HG03565 (cell line): ENCODE results near the gene NUPR1.
"Not testable (repeated sequence)": the region's sequence is repeated elsewhere in the genome, so short reads cannot be mapped to it uniquely, and the experiment has no call there.

ENCODE experiments used
- ATAC-seq: cut with Tn5 transposase; IDR thresholded peaks from one replicate; pipeline ENCODE4 v1.9.1; 2021; ENCODE audit warnings: mild to moderate bottlenecking, moderate library complexity; ENCODE audit not compliant: unreplicated experiment

NUPR1 gene

DNA sequence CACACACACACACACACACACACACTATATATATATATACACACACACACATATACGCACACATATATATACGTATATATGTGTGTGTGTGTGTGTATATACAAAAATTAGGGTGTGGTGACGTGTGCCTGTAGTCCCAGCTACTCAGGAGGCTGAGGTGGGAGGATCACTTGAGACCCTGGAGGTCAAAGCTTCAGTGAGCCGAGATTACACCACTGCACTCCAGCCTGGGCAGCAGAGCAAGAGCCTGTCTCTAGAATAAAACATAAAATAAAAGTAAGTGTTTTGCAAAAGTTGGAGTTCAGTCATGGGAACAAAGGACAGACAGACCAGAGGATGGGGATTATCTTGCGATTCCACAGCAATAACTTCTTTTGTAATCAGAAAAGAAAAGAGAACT lies 10.8 kb downstream of the NUPR1 start:
- no peak for ATAC-seq

DNA sequence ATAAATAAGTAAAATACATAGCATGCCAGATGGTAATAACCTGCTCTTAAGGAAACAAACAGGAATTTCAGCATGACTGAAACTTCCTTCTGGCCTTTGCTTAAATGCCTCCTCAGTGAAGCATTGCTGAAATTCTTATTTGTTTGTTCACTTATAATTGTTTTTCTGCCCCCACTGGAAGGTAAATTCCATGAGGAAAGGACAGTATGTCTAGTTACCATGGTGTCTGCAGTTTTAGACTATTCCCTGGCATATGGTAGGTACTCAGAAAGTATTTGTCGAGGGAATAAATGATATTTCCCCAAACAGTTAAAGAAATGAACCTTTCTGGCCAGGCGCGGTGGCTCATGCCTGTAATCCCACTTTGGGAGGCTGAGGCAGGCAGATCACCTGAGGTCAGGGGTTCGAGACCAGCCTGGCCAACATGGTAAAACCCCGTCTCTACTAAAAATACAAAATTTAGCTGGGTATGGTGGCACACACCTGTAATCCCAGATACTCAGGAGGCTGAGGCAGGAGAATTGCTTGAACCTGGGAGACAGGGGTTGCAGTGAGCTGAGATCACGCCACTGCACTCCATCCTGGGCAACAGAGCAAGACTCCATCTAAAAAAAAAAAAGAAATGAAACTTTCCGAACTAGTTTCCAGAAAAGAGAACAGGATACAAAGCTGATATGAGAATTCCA lies 11.5 kb downstream of the NUPR1 start:
- not testable (repeated sequence) for ATAC-seq

DNA sequence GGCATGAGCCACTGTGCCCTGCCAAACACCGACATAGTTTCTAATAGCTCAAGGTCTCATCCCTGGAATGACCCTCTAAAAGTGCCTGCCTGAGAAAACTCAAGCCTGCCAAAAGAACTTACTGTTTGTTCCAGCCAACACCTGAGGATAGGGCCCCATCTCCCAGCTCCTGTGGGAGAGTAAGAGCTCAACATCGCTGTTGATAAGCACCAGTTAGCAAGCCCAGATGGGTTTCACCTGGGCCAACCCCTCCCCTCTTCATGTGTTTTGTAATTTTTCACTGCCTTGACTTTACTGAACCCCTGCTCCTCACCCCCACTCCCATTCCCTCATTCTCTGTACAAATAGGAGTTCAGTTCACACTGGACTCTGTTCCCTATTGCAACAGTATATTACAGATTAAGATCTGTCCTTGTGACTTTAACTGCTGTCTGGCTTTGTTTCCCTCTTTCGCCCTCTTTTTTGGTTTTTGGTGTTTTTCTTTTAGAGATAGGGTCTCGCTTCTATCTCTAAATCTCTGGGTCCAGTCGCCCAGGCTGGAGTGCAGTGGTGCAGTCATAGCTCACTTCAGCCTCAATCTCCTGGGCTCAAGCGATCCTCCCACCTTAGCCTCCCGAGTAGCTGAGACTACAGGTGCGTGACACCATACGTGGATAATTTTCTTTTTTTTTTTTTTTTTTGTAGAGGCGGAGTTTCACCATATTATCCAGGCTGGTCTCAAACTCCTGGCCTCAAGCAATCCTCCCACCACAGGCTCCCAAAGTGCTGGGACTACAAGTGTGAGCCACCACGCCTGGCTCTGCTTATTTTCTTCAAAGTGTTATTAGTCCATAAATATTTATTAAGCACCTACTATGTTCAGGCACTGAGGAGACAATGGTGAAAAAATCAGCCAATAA lies 12.3 kb downstream of the NUPR1 start:
- no peak for ATAC-seq

DNA sequence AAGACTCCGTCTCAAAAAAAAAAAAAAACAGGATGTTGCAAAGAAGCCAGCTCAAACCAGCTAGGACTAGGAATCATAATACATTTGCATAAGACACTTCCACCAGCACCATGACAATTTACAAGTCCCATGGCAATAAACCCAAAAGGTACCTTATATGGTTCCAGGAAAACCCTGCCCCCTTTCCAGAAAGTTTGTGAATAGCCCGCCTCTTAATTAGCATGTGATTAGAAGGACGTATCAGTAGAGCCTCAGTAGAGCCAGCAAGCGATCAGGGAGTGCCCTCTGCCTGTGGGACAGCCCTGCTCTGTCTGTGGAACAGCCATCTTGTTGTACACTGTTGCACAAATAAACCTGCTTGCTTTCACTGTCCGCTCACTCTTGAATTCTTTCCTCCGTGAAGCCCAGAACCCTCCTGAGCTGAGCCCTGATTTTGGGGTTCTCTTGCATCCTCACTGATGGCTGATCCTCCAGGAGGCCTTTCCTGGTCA lies 14.0 kb downstream of the NUPR1 start:
- ATAC-seq, result no peak

DNA sequence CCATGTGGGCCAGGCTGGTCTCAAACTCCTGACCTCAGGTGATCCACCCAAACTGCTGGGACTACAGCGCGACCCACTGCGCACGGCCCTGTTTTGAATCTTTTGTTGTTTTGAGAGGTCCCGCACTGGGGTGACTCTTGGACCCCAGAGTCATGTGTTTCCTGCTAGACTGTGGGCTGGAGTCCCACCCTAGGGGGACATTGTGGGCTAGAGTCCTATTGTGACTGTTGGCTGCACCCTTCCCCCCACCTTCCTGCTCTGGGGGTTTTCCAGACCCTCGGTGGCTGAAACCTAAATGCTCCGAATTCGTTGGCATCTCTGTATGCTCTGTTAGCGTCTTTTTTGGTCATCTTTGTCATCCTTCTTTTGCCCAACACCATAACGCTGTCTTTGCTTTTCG lies 16.0 kb downstream of the NUPR1 start:
- no peak for ATAC-seq

DNA sequence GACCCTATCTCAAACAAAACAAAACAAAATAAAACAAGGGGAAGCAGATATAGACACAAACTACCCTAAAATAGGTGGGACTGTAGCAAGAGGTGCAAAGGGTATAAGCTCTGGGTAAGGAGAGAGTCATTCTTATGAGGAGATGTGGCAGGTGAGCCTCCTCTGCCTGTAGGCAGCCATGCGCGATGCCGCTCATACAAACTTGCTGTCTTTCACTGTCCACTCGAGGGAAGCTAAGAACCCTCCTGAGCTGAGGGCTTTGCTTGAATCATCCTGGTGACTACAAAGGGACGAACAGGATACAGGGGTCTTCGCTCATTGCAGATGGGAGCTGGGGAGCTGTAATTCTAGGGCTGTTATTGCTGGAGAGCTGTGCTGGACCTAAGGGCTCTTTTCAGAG lies 17.3 kb downstream of the NUPR1 start:
- ATAC-seq, result no peak

DNA sequence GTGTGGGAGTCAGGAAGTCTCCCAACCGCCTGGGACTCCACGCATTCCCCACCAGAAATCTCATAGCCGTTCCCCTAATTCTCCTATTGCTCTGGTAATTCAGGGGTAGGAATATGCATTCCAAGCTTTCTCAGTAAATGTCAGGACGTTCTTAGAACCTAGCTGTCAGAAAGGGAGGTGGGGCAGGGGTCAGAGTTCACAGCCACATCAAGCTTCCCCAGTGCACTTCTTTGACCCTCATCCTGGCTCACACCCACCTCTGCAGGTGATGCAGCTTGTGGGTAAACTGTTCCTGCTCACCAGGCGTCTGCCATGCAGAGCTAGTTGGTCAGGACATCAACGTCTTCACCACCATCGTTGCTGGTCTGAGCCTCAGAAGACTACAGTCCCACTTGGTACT lies 18.1 kb downstream of the NUPR1 start:
- no peak for ATAC-seq

DNA sequence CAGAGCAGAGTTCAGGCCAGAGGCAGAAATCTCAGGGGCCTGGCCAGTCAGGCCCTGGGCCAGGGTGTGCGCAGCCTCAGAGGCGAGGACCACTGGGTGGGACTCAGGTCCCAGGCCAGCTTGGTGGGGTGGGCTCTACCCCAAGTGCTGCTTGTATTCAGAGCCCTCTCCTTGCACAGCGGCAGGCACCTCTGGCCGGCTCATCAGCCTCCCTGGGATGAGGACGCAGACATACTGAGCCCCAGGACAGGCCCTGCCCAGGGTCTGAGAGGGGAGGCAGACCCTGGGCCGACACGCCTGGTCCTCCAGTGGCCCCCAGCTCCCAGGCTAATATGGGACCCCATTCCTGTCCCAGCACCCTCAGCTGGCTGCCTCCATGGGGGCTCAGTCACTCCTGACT lies 24.5 kb downstream of the NUPR1 start:
- ATAC-seq, result no peak

DNA sequence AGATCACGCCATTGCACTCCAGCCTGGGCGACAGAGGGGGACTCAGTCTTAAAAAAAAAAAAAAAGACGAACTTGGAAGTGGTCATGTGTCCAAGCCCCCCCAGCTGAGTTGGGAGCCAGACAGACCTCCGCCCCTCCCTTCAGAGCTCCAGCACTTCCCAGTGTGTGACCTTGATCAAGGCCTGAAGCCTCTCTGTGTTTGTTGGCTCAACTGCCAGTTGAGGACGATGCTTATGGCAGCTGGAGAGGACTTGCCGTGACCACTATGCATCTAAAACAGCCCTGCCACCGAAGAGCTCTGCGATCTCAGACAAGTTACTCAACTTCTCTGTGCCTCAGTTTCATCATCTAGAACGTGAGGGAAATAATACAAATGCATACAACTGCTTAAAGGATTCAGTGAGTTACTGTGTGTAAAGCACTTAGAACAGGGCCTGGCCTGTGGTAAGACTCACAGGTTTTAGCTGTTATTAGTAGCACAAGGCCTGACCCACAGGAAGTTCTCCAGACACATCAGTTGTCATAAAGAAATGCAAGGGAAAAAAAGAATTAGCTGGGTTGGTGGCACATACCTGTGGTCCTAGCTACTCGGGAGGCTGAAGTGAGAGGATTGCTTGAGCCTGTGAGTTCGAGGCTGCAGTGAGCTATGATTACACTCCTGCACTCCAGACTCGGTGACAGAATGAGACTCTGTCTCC lies 25.1 kb downstream of the NUPR1 start:
- ATAC-seq, result no peak

DNA sequence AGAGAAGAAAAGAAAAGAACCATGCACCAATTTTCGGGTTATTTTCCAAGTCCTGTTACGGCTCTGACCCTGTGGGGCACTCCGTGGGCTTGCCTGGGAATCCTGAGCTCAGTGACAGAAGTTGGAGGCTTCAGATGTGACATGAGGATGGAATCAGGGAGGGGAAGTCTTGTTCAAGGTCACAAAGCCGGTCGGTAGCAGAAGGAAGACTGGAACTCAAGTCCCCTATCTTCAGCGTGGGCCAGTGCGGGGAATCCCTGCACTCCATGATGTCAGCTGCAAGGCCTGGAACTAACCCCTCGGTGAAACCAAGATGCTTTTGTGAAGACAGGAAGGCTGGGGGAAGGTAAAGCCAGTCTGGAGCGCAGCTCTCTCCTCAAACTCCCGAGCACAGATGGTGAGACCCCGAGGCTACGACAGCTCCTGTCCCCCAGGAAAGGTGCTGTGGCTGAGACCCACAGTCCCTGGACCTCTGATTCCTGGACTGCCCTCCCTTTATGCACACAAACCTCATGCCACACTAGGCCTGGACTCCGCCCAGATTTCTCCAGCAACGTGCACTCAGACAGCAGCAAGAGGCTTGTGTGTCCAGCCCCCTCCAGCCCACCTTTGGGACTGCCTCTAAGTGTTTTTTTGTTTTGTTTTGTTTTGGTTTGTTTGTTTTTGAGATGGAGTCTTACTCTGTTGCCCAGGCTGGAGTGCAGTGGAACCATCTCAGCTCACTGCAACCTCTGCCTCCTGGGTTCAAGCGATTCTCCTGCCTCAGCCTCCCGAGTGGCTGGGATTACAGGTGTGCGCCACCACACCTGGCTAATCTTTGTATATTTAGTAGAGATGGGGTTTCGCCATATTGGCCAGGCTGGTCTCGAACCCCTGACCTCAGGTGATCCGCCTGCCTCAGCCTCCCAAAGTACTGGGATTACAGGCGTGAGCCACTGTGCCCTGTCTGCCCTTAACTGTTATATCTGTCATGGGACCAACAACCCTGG lies 26.7 kb downstream of the NUPR1 start:
- no peak for ATAC-seq

DNA sequence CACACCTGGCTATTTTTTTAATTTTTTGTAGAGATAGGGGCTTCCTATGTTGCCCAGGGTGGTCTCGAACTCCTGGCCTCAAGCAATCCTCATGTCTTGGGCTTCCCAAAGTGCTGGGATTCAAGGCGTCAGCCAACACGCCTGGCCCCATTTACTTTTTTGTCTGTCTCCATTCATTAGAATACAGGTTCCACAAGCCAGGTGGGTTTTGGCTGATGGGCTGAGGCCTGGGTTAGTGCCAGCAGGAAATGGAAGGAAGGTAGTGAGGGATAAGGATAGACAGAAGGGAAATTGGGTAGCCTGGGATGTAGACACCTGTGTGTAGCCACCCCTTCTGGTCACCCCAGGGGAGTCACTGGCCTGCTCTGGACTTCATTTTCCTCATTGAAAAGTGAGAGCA lies 27.7 kb downstream of the NUPR1 start:
- no peak for ATAC-seq

DNA sequence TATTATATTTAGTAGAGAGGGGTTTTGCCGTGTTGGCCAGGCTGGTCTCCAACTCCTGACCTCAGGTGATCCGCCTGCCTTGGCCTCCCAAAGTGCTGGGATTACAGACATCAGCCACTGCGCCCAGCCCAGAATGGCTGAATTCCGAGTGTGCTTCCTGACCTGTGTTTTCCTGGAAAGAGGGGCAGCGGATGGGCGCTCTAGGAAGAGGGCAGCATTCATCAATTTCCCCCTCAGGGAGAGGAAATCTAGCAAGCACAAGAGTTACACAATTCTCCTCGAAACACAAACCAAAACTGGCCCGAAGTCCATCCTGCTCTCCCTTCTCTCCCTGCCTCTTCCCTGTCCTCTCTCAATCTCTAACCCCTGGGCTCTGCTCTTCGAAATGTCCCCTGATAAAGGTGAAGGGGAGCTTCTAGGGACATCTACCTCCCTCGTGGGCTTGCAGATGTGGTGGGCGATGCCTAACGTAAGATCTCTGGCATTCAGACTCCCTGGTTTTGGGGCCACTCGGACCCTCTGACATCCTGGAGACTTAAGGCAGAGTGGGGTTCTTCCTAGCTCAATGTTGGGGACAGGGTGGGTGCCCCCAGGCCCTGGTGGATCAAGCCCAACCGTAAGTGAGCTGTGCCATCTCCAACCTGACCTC lies 33.2 kb downstream of the NUPR1 start:
- ATAC-seq, result no peak

DNA sequence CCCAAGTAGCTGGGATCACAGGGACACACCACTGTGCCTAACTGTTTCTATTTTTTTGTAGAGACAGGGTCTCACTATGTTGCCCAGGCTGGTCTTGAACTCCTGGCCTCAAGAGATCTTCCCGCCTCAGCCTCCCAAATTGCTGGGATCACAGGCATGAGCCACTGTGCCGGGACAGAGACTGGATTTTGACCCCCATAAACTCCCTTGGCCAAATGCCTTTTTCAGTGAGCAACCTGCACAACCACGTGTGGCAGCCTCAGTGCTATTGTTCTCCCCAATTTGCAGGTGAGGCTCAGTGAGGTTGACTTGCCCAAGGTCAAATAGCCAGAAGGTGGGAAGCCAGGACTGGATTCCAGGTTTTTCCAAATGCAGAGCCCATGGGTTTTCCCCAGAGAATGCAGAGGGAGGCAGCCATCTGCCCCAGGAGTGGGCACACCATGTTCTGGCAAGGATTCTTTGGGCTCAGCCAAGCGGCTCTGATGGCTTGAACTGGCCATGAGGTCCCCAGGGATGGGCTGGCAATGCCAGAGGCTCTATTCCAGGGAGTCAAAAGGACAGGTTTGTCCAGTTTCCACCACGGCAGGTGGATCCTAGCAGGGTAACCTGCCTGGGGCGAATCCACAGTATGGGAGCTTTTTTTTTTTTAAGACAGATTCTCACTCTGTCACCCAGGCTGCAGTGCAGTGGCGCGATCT lies 33.9 kb downstream of the NUPR1 start:
- ATAC-seq, result no peak

DNA sequence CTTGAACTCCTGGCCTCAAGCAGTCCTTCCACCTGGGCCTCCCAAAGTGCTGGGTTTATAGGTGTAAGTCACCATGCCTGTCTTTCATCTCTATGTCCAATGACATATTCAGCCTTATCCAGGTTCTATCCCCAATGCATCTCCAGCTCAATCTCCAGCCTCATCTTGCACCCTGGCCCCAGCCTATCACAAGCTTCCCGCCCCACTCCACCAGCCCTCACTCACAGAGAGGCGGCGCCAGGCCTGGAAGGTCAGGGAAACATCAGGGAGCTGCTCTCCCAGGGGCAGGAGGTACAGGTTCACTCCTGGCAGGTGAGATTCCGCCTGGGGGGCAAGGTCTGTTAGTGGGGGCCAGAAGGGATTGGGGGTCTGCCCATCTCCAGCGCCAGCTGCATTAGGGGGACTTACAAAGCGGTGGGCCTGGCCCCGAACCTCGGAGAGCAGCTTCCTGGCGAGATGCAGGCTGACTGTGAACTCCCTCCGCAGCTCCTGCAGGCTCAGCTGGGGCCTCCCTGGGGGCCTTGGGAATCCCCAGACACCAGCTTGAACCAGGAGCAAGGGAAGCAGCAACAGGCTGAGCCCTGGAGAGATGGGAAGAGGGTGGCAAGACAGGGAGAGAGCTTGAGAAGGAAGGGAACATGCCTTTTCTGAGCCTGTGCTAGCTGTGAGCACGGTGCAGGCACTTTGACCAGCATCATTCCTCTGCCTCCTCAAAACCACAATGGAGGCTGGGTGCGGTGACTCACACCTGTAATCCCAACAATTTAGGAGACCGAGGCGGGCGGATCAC lies 35.1 kb downstream of the NUPR1 start:
- ATAC-seq, result no peak

DNA sequence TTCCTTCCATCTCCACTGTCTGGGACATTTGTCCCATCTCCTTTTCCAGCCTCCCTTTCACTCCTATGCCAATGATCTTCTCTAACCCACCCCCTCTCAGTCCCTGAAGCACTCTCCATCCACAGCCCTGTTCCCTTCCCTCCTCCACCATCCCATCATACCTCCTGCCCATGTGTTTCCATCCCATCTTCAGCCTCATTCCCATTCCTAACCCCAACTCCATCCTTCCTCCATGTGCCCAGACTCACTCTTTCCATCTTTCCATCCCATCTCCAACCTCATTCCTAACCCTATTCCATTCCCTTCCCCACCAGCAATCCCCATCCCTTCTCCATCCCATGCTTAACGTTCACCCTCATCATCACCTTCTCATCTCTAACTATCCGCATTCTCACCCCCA lies 36.5 kb downstream of the NUPR1 start:
- no peak for ATAC-seq

DNA sequence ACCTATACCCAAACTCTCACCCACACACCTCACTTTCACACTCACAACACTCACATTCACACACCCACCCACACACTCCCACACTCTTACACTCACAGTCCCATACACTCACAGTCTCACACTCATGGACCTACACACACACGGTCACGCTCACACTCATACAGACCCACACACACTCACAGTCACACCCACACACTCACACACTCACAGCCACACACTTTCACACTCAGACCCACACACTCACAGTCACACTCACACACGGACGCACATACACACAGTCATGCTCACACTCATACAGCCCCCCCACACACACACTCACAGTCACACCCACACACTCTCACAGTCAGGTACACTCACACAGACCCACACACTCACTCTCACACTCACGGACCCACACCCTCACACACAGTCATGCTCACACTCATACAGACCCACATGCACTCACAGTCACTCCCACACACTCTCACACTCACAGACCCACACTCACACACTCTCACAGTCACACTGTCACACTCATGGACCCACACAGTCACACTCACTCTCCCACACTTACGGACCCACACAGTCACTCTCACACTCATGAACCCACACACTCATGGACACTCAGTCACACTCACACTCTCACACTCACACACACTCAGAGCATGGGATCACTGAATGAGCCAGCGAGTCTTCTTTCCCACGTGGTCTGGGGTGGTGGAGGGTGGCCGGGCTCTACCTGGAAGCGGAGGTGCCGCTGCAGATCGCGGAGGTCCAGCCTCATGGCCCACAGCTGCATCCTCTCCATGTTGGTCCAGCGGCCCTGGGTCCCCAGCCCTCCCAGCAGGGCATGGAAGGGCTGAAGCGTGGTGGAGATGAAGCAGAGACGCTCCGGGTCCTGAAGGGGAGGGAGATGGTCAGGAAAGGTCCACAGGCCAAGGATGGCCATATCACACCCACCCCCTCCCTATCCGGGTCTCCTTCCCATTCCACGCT lies 37.2 kb downstream of the NUPR1 start:
- ATAC-seq, result no peak

DNA sequence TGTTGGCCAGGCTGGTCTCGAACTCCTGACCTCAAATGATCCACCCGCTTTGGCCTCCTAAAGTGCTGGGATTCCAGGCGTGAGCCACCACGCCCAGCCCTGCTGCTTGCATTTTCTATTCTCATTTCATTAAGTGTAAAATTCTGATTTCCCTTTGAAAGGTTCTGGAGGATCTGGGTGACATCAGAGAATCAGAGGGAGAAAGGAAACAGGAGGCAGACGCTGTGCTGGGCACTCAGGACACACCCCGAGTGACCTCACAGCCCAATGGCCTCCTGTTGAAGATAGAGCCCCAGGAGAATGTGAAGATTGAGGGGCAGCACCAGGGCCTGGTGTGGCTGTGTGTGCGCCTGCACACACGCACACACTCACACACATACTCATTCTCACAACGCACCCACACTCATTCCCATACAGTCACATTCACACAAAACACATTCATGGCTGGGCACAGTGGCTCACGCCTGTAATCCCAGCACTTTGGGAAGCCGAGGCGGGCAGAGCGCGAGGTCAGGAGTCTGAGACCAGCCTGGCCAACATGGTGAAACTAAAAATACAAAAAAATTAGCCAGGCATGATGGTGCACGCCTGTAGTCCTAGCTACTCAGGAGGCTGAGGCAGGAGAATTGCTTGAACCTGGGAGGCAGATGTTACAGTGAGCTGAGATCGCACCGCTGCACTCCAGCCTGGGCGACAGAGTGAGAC lies 38.1 kb downstream of the NUPR1 start:
- ATAC-seq, result not testable (repeated sequence)
